Esophagus muscularis mucosa (tissue), 4 donors: ENCODE data around the gene SERPINE1.

Source experiments
- CTCF ChIP-seq, 3 experiments: fragments of 200-600 bp in 2 of 3; fragments of 450-650 bp in 1 of 3; sonication (generic) in 2 of 3; IDR thresholded peaks; one replicate each; pipeline ENCODE4 v1.5.1; 2017 to 2019; ENCODE audit warnings: antibody characterized with exemption in 3 of 3, mild to moderate bottlenecking in 2 of 3, moderate library complexity in 1 of 3
- EP300 ChIP-seq: sonication (generic); formaldehyde crosslinking; IDR thresholded peaks from one replicate; pipeline ENCODE4 v1.6.1; 2017; ENCODE audit warnings: antibody characterized with exemption
- POLR2A ChIP-seq: fragments of 450-650 bp; IDR thresholded peaks from one replicate; pipeline ENCODE4 v1.6.1; 2017; ENCODE audit warnings: antibody characterized with exemption, moderate library complexity, mild to moderate bottlenecking, low read depth
- POLR2AphosphoS5 ChIP-seq, 2 donors: sonication (generic); formaldehyde crosslinking; IDR thresholded peaks; one replicate each; pipeline ENCODE4 v1.6.1; 2017; ENCODE audit warnings: antibody characterized with exemption in 2 of 2

GRCh38 chr7:101165075-101165957 is 38.4 kb downstream of the SERPINE1 start, which contains the start of gene VGF:
- TF ChIP-seq CTCF (IDR thresholded peaks at IDR 0.05), result no peak
- peak; percentile 42 to 85 for TF ChIP-seq POLR2AphosphoS5 (IDR thresholded peaks at IDR 0.05)
- no peak for TF ChIP-seq EP300
- no peak for TF ChIP-seq POLR2A
